ENCODE data around the gene POGZ.
"Not testable (repeated sequence)": the region's sequence is repeated elsewhere in the genome, so short reads cannot be mapped to it uniquely, and the experiment has no call there.

Gene POGZ

GRCh38 chr1:151443846-151444782 is 15.2 kb downstream of the POGZ start:
- no peaks in the 10 kb centered on the region for H3K9me3 Mint-ChIP-seq
- TF ChIP-seq, protein P1, sequence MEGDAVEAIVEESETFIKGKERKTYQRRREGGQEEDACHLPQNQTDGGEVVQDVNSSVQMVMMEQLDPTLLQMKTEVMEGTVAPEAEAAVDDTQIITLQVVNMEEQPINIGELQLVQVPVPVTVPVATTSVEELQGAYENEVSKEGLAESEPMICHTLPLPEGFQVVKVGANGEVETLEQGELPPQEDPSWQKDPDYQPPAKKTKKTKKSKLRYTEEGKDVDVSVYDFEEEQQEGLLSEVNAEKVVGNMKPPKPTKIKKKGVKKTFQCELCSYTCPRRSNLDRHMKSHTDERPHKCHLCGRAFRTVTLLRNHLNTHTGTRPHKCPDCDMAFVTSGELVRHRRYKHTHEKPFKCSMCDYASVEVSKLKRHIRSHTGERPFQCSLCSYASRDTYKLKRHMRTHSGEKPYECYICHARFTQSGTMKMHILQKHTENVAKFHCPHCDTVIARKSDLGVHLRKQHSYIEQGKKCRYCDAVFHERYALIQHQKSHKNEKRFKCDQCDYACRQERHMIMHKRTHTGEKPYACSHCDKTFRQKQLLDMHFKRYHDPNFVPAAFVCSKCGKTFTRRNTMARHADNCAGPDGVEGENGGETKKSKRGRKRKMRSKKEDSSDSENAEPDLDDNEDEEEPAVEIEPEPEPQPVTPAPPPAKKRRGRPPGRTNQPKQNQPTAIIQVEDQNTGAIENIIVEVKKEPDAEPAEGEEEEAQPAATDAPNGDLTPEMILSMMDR (IDR thresholded peaks at IDR 0.05; ENCODE audit: unreplicated experiment in 3 of 3), result peak; percentile 67 to 75 (median 70)
- peaks cover 9% of the 10 kb centered on the region for H3K4me1 Mint-ChIP-seq

DNA sequence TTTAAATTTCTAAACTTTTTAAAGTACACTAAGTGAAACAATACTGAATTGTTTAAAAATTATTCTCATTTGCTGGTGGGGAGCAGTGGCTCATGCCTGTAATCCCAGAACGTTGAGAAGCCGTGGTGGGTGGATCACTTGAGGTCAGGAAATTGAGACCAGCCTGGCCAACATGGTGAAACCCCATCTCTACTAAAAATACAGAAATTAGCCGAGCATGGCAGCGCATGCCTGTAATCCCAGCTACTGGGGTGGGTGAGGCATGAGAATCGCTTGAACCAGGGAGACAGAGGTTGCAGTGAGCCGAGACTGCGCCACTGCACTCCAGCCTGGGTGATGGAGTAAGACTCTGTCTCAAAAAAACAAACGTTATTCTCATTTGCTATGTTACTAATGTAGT is 21.9 kb downstream of the POGZ start:
- not testable (repeated sequence) for H3K9me3 Mint-ChIP-seq, H3K27ac Mint-ChIP-seq
- H3K36me3 Mint-ChIP-seq (ENCODE audit: low read depth), result peaks cover 47% of the 10 kb centered on the region

More at GRCh38 chr1:151443846-151444782, 15.2 kb downstream of the POGZ start:
- H3K27me3 Mint-ChIP-seq (ENCODE audit: low read depth), result no peaks in the 10 kb centered on the region
- no peak overlapping the region for H3K4me3 Mint-ChIP-seq
- peak overlapping the region in 1 of 3 experiments; percentile 18 for H3K27ac Mint-ChIP-seq
- peaks cover 39% of the 10 kb centered on the region for H3K36me3 Mint-ChIP-seq (ENCODE audit: low read depth)

DNA sequence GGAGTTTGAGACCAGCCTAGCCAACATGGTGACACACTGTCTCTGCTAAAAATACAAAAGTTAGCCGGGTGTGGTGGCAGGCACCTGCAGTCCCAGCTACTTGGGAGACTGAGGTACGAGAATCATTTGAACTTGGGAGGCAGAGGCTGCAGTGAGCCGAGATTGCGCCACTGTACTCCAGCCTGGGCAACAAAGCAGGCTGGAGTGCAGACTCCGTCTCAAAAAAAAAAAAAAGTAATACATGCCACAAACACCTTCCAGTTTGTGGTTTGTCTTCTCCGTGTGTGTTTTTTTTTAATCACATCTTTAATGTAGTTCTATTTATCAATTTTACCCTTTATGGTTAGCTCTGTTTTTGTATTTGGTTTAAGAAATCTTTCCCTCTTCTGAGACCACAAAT is 22.3 kb downstream of the POGZ start:
- Mint-ChIP-seq H3K36me3 (ENCODE audit: low read depth) (peaks cover 46% of the 10 kb centered on the region), H3K4me3 (no peak overlapping the region), H3K27ac (no peak overlapping the region), H3K9me3 (no peaks in the 10 kb centered on the region), H3K4me1 (no peaks in the 10 kb centered on the region), H3K27me3 (ENCODE audit: low read depth) (no peaks in the 10 kb centered on the region)
- TF ChIP-seq, protein P1 (IDR thresholded peaks at IDR 0.05; ENCODE audit: unreplicated experiment in 3 of 3), result no peak

More for the DNA sequence above, 21.9 kb downstream of the POGZ start:
- not testable (repeated sequence) for H3K4me1 Mint-ChIP-seq; H3K27me3 Mint-ChIP-seq (ENCODE audit: low read depth); H3K4me3 Mint-ChIP-seq

DNA sequence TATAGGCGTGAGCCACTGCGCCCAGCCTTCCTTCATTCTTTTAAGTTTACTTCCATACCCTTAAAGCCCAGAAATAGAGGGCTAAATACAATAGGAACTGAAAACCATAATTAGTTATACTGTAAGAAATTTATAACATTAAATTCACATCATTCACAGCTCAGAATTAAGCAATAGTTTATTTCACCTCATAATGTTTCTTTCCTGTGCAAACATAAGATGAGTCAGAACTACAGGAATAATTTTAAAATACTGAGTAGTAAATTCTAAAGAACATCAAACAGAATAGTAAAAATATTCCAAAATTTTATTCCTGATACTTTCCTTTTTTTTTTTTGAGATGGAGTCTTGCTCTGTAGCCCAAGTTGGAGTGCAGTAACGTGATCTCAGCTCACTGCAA is 24.1 kb downstream of the POGZ start:
- H3K27me3 Mint-ChIP-seq (ENCODE audit: low read depth), result no peaks in the 10 kb centered on the region
- H3K27ac Mint-ChIP-seq, result no peak overlapping the region
- no peaks in the 10 kb centered on the region for H3K4me1 Mint-ChIP-seq
- TF ChIP-seq, protein P1 (IDR thresholded peaks at IDR 0.05; ENCODE audit: unreplicated experiment in 3 of 3), result no peak
- H3K36me3 Mint-ChIP-seq (ENCODE audit: low read depth), result peaks cover 34% of the 10 kb centered on the region
- H3K4me3 Mint-ChIP-seq, result no peak overlapping the region
- no peaks in the 10 kb centered on the region for H3K9me3 Mint-ChIP-seq

DNA sequence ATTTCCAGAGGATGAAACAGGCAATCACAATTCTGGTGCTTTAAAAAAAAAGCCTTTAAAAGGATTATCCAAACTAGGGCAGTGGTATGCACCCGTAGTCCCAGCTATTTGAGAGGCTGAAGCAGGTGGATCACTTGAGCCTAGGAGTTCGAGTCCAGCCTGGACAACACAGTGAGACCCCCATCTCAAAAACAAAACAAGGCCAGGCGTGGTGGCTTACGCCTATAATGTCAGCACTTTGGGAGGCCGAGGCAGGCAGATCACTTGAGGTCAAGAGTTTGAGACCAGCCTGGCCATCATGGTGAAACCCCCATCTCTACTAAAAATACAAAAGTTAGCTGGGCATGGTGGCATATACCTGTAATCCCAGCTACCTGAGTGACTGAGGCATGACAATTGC is 25.5 kb downstream of the POGZ start:
- not testable (repeated sequence) for H3K9me3 Mint-ChIP-seq; H3K27ac Mint-ChIP-seq; H3K27me3 Mint-ChIP-seq (ENCODE audit: low read depth); H3K4me3 Mint-ChIP-seq; H3K4me1 Mint-ChIP-seq
- peaks cover 37% of the 10 kb centered on the region for H3K36me3 Mint-ChIP-seq (ENCODE audit: low read depth)

- H3K9me3 Mint-ChIP-seq, result no peaks in the 10 kb centered on the region
- H3K27ac Mint-ChIP-seq, result no peak overlapping the region
- H3K36me3 Mint-ChIP-seq (ENCODE audit: low read depth), result peaks cover 69% of the 10 kb centered on the region
- no peaks in the 10 kb centered on the region for H3K27me3 Mint-ChIP-seq (ENCODE audit: low read depth)
- H3K4me1 Mint-ChIP-seq, result no peaks in the 10 kb centered on the region
- no peak overlapping the region for H3K4me3 Mint-ChIP-seq
- TF ChIP-seq, protein P1 (IDR thresholded peaks at IDR 0.05; ENCODE audit: unreplicated experiment in 3 of 3), result no peak
These were observed 31.2 kb downstream of the POGZ start for GRCh38 chr1:151428068-151428467.

DNA sequence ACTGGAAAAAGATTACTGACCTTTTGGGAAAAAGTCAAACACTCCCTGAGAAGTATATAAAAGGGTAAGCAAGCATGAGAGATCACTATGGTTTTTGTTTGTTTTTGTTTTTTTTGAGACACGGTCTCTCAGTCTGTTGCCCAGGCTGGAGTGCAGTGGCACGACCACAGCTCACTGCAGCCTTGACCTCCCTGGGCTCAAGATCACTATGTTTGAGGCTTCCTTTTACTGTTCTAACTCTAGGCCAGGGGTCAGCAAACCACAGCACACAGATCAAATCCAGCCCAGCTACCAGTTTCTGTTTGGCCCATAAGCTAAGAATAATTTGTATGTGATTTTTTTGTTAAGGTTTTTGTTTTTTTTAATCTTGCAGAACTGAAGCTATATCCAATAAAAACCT is 34.2 kb downstream of the POGZ start:
- TF ChIP-seq, protein P1 (IDR thresholded peaks at IDR 0.05; ENCODE audit: unreplicated experiment in 3 of 3), result no peak
- H3K4me1 Mint-ChIP-seq, result no peaks in the 10 kb centered on the region
- H3K4me3 Mint-ChIP-seq, result no peak overlapping the region
- no peak overlapping the region for H3K27ac Mint-ChIP-seq
- no peaks in the 10 kb centered on the region for H3K9me3 Mint-ChIP-seq
- peaks cover 86% of the 10 kb centered on the region for H3K36me3 Mint-ChIP-seq (ENCODE audit: low read depth)
- H3K27me3 Mint-ChIP-seq (ENCODE audit: low read depth), result no peaks in the 10 kb centered on the region
